HG02885 (cell line): ENCODE measurements around the gene ATP2B2.

ENCODE experiments used
- ATAC-seq: cut with Tn5 transposase; IDR thresholded peaks from one replicate; pipeline ENCODE4 v1.9.1; 2021; ENCODE audit warnings: mild to moderate bottlenecking; ENCODE audit not compliant: unreplicated experiment, poor library complexity

ATP2B2 gene

DNA sequence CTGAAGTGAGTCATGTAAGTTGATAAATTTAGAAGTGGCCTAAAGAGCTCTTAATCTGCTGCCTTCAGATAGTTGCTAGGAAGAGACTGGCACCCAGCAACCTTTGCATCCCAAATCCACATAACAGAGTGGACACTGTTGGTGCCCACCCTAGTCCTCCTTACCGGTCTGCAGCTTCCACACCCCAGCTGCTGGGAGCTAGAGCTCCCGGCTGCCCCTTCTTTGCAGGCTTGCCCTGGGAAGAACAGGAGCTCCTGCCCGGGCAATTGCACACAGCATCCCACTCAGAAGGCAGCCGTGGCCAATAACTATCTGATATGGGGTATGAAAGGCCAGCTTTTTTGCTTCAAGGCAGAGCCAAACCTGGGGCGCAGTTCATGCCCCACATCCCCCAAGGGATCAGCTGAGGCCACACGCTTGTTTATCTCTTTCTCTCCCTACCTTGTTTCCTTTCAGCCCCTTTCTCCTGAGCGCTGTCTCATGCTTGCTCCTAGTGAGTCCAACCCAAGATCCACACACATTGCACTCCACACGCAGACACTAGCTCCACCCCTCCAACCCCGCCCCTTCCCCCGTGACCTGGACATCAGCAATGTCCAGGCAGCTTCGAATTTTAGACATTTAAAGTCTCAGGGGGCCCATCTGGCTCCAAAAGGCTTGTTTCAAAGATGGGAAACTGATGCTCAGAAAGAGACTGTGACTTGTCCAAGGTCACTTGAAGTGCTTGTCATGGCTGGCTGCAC lies 9.1 kb downstream of the ATP2B2 start:
- no peak for ATAC-seq

DNA sequence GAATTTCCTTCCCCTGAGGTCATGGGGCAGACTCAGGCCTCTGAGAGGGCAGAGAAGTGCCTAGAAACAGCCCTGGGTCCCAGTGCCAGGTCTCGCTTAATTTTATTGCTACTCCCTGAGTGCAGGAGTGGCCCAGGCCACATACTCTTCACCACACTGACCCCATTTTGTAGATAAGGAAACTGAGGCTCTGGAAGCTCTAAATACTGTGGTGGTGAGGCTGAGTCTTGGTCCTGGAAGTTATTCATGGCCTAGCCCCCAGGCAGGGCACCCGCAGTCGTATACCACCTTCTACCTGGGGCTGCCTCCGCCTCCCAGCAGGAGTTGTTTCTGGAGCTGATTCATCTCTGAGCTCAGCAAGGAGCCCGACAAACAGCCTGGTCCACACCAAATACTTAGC lies 9.8 kb downstream of the ATP2B2 start:
- ATAC-seq, result no peak

DNA sequence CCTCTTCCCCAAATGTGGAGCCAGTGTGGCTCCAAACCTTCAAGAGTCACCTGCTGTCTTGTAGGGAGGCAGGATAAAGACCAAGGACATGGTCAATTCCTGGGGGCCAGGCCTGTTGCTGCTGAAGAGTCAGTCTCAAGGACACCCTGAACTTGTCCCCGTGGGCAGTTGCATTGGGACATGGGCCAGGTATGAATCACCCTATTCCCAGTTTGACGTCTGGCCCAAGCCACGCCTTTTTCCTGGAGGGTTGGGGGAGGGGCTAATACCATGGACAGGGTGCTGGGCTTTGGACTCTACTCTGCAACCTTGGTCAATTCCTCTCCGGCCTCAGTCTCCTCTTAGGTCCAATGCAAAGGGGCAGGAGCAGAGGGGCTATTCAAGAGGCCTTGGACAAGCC lies 10.4 kb downstream of the ATP2B2 start:
- ATAC-seq, result no peak

DNA sequence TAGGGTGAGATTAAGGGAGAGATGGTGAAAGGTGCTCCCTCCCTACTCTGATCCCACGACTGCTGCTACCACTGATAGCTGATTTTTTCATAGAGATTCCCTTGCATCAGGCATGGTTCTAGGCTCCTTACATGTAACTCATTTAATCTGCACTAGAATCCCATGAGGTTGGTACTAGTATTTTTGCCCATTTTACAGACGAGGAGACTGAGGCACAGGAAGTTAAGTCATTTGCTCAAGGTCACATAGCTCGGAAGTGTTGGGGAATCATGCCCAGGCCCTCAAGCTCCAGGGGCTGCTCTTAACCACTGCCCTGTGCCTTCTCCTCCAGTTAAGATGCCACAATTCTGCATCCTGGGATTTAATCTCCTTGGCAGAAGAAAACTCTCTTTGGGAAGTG lies 11.2 kb downstream of the ATP2B2 start:
- no peak for ATAC-seq

DNA sequence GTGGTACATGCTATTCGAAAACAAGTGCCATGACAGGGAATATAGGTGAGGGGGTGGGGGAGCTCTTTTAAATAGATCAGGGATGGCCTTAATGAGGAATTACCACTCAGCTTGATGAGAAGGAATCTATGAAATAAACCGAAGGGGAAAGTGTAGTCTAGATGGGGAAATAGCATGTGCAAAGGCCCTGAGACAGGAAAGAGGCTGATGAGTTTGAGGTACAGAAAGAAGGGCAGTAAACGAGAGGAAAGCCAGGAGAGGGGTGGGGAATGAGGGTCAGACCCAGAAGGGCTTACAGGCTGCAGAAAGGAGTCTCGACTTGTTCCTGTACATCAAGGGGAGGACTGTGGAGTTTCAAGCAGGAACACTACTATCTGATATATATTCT lies 12.2 kb downstream of the ATP2B2 start:
- no peak for ATAC-seq

DNA sequence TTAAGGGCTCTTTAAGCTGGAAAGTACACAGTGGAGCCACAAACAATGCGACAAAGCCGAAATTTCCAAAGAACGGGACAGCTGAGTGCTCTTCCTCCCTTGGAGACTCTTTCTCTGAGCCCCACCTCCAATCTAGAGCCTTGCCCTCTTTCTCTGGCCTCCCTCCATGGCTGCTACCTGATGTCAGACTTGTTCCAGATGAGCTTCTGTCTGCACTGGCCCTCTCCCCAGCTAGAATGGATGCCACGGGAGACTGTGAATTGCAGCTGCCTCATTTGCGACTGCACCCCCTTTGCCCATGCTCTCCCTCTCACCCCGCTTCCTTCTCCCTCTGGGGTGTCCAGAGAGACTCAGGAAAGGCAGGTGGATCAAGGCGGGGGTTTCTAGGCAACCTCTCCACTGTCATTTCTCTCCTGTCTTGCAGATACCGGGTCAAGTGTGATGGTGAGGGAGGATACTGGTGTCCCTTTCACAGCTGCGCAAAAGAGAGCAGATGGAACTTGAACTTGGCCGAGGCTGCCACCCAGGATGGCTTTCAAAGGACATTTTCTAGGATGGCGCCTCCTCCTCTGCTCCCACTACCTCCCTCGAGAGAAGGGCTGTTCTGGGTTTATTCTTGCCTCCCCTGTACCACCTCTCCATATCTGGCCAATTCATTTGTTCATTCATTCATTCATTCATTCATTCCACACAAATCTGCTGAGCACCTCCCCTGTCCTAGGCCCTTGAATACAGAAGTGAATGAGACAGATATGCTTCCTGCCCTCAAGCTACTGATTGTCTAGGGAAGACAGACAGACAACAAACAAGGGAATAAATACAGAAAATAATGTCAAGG lies 12.8 kb downstream of the ATP2B2 start:
- no peak for ATAC-seq

DNA sequence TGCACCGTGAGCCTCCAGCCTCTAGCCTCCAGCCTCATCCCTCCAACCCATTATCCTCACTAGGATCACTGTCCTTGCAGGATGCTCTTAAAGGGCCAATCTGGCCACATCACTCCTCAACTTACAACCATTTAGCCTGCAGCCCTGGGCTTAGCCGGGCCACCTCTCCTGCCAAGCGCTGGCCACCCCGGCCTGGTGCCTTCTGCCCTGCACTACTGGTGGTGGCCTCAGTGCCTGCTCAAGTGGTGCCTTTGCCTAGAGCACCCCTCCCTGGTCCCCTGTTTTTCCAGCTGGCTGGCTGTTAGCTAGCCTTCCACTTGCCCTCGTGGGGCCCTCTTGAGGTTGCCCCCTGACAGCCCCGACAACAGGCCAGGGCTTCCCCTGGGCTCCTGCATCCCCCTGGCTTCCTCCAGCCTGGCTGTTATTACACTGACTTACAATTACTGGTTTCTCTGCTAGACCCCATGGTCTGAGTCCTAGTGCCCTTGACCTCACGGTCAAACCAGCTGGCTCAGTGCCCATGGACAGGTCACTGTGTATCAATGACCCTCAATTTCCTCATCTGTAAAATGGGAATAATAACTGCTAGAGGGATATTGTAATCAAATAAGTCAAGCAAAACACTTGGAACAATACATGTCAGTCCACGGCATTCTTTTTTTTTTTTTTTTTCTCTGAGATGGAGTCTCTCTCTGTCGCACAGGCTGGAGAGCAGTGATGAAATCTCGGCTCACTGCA lies 15.5 kb downstream of the ATP2B2 start:
- ATAC-seq, result no peak

DNA sequence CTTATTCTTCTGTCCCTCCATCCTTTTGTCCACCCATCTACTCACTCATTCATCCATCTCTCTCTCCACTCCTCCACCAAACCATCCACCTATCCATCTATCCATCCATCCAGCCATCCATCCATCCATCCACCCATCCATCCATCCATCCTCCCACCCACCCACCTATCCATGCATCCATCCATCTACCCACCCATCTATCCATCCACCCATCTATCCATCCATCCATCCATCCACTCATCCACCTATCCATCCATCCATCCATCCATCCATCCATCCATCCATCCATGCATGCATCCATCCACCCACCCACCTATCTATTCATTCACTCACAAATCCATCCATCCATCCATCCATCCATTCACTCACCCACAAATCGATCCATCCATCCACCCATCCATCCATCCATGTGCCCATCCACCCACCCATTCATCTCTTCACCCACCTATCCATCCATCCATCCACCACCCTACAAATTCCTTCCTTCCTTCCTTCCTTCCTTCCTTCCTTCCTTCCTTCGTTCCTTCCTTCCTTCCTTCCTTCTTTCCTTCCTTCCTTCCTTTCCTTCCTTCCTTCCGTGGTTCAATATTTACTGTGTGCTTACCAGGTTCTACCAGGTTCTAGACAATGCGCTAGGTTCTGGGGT lies 17.3 kb downstream of the ATP2B2 start:
- ATAC-seq, result no peak

DNA sequence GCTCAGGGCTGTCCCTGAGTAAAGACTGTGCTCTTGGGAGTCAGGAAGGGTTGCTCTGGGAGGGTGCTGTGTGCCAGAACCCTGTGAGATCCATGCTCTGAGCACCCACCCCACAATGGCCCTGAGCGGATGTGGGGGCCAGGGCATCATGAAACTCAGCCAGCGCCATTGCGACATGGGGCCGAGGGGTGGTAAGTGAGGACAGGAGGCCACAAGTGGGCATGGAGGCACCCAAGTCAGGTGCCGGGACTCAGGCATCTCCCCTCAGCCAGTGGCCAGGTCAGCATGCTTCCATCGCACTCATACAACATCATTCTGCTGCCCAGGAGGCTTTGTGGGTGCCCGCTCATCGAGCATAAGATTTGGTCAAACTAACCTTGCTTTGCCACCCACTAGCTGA lies 19.6 kb downstream of the ATP2B2 start:
- no peak for ATAC-seq

DNA sequence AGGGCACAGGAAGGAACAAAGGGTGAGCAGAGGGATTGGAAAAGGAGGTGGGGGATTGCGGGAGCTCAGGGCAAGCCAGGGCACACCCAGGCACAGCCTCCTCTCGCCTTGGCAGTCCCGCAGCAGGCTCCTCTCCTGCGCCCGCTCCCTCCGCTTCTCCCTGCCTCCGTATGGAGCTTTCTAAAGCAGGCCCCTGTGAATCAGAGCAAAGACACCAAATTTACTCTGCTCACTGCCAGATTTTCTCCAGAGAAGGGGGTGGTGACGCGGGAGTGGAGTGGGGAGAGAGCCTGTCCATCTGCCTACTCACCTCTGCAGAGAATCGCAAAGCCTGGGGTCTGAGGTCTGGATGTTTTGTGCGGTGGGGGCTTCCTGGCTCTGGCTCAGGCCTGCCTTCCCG lies 20.0 kb downstream of the ATP2B2 start:
- ATAC-seq, result no peak

DNA sequence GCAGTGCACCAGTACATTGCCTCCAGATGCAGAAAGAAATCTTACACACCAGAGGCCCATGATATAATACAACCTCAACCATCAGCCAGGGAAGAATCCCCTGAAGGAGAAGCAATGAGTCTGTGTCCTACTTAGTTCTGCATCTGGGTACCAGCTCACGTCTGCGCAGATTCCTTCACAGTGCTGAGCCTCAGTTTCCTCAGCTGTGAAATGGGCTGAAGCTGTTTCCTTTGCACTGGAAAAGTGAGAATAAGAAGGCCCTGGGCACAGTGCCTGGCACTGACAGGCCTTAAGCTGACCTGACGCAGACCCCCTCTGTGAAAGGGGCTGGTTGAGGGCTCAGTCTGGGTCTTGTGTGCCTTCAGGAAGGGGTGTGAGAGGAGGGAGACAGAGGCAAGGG lies 20.7 kb downstream of the ATP2B2 start:
- no peak for ATAC-seq

DNA sequence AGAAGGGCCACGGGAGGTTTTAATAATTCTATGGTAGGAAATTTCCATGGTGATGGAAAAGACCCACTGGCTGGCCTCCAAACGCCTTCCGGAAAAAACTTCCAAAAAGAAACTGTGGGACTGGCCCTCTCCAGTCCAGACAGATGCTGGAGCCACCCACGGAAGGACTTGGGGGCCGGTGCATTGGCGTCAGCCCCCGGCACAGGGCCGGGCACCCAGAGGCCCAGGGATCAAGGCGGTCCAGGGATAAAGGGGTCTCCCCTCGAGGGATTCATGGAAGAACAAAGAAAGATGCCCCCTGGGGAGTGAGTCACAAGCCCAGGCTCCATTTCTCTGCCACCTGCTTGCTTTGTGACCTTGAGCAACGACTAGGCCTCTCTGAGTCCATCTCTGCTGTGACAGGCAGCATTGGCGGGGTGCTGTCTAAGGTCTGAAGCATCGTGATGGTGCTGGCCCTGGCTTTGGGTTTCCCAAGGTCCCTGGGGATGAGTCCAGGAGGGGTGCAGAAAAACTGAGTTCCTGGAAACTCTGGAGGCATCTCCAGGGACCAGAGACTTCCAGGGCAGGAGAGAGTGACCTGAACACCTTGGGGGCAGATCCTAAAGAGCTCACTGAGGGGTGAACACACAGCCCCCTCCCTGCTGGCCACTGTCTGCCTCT lies 21.6 kb downstream of the ATP2B2 start:
- ATAC-seq, result no peak

DNA sequence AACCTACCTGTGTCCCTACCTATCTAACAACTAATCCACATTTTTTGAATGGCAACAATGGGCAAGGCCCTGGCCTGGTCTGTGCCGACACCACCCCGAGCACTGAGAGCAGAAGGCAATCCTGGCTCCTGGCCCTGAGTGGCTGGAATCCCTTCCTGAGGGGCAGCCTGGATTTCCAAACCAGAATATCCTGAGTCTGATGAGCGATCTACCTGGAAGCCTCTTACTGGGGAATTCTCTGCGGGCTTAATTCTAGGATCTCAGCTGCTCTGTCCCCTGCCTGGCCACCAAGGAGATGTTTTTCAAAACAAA lies 22.1 kb downstream of the ATP2B2 start:
- ATAC-seq, result no peak

DNA sequence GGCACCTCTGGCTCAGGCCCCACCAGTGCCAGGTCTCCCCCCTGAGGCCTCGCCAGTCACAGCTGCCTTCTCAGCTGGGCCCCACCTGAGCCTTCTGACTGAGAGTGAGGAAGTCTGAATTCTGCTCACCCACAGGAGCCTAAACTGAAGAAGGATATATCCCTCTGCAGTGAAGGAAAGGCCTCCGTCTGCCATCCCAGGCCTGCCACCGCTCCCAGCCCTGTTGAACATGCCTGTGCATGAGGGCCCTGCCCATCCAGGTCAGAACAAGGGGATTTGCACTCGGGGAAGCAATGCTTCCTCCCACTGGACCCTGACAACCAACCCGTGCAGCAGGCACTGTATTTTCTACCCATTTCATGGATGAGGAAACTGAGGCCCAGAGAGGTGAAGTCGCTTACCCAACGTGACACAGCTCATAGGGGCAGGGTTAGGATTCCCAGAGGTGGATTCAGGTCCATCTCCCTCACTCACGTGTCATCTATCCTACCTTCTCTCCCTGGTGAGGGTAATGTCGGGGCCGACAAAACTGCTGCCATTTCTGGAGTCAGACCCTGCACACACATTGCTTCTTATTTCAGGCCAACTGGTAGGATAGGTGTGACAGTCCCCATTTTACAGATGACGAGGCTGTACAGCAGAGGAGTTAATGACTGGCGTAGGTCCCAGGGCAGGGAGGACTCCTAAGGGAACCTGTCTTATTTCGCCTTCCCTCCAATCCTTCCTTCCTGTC lies 22.6 kb downstream of the ATP2B2 start:
- ATAC-seq, result no peak

DNA sequence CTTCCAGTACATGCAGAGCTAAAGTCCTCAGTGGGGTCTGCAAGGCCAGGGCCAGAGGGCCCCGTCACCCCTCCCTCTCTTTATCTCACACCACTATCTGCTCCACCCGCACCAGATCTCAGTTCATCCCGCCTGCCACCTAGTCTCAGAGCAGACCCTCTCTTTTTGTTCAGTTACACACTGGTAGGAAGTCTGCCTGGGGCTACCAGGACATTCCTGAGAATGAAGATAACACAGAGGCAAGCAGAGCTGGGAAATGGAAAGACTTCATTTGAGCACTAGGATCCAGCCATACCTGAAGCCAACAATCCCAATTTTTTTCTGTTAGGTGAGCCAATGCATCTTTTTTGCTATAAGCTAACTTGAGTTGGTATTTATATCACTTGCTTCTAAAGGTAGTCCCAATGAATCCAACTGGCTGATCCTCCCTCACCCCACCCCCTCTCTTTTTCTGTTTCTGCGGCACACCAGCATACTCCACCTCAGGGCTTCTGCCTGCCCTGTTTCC lies 24.5 kb downstream of the ATP2B2 start:
- ATAC-seq, result no peak

DNA sequence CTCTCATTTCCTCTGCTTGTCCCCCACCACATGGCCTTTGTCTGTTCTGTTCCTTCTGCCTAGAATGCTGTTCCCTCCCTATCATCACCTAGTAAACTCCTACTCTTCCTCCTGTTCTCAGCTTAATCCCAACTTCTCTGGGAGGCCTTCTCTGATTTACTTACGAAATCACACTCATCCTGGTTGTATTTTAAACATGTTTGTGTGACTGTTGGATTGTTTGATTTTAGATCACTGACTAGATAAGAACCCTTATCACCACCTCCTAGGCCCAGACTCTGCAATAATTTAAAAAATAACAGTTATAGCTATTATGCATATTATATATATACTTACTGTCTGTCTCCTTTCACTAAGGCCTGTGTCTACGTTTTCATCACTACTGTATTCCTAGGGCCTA lies 26.1 kb downstream of the ATP2B2 start:
- ATAC-seq, result no peak

DNA sequence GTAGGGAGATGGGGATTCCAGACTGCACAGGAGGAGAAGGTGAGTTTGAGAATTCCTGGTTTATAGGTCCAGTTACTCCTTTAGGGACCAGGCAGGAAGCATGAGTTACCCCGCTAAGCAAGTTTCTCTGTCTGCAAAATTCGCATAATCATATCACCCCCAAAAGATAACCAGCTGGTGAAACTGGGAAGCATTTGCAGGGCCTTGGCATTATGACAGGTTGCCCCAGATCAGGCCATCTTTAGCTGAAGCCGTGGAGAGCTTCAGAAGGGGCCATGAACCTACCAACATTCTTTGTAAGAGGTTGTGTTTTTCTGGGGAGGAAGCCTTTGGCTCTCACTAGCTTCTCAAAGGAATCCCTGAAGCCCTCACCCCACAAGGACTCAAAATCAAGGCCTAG lies 29.4 kb downstream of the ATP2B2 start:
- ATAC-seq, result no peak

DNA sequence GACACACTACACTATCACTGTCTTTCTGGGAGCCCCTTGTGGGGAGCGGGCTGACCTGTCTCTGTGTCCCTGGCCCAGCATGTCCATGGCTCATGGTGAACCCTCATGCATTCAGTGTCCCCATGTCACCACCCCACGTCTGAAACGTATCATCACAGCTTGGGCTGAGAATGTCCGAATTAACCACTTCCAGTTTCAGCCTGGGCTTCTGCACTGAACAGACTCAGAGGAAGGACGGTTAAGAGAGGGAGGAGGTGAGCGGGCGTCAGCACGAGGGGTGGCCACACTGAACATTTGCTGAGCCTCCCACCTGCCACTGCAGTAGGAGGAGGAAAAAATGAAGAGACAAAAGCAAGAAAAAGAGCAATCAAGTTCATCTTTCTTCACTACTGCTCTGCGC lies 30.5 kb downstream of the ATP2B2 start:
- peak; percentile 96 for ATAC-seq

DNA sequence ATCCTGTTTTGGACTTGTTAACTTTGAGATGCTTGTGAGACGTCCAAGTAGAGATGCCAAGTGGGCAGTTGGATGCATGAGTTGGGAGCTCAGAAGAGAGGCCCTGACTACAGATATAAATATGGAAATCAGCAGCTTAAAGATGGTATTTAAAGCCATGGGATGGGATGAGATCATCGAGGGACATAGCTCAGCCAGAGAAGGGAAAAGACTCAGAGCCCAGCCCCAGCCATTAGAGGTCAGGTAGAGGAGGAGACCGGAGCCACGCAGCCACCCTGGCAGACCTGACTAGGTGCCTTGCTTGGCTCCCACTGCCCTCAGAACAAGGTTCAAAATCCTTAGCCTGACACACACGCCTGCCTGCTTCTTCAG lies 31.1 kb downstream of the ATP2B2 start:
- ATAC-seq, result no peak
